GM12801 (cell line): ENCODE data around the gene DYNLRB1.

Experiments
- TF ChIP-seq, protein P1 (sequence below): IDR thresholded peaks from one replicate; pipeline ENCODE4 v1.5.1; 2011; ENCODE audit warnings: control low read depth; ENCODE audit not compliant: insufficient read length; ENCODE audit errors: extremely low read depth

DYNLRB1 gene

DNA sequence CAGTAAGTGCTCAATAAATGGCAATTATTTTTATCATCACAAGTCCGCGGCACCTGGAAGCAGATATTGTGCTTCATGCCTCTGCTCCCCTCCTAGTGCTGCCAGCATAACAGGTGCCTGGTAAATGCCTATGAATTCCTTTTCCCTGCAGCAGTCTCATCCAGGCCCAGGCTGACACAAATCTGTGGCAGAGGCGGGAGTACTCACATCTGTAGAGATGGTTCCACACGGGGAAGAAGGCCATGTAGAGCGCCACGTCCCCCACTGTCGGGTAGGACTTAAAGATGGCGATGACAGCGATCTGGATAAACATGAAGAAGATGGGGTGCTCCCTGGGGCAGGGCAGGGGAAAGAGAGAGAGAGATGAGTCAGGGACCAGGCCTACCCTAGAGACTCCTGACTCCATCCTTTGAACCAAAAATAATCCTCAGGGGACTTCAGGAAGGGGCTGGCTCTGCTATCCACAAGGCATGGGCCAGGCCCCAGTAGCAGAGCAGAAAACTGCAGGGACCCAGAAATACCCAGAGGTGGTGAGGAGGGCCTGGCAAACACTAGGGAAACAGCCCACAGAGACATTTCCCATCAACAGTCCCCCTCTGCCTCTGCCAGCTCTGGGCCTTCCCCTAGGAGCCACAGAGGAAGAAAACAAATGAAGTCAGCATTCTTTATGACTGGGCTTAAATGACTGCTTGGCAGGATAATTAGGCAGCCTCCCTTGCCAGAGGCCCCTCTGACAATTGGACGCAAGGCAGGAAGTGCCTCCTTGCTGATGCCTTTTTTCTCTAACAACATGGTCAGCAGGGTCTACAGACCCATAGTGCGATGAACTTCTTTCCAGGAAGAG, 65.3 kb downstream of the DYNLRB1 start:
- TF ChIP-seq, protein P1, sequence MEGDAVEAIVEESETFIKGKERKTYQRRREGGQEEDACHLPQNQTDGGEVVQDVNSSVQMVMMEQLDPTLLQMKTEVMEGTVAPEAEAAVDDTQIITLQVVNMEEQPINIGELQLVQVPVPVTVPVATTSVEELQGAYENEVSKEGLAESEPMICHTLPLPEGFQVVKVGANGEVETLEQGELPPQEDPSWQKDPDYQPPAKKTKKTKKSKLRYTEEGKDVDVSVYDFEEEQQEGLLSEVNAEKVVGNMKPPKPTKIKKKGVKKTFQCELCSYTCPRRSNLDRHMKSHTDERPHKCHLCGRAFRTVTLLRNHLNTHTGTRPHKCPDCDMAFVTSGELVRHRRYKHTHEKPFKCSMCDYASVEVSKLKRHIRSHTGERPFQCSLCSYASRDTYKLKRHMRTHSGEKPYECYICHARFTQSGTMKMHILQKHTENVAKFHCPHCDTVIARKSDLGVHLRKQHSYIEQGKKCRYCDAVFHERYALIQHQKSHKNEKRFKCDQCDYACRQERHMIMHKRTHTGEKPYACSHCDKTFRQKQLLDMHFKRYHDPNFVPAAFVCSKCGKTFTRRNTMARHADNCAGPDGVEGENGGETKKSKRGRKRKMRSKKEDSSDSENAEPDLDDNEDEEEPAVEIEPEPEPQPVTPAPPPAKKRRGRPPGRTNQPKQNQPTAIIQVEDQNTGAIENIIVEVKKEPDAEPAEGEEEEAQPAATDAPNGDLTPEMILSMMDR, result no peak

DNA sequence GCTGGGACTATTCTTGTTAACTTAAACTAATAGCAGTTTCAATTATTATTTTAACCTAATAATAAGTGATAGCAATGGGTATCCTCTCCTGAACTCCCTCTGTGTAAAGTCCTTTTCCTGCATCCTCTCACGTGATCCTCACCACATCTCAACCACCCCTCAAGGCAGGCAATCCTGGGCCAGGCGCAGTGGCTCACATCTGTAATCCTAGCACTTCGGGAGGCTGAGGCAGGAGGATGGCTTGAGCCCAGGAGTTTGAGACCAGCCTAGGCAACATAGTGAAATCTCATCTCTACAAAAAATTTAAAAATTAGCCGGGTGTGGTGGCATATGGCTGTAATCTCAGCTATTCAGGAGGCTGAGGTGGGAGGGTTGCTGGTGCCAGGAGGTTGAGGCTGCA, 66.0 kb downstream of the DYNLRB1 start:
- TF ChIP-seq, protein P1, result no peak

DNA sequence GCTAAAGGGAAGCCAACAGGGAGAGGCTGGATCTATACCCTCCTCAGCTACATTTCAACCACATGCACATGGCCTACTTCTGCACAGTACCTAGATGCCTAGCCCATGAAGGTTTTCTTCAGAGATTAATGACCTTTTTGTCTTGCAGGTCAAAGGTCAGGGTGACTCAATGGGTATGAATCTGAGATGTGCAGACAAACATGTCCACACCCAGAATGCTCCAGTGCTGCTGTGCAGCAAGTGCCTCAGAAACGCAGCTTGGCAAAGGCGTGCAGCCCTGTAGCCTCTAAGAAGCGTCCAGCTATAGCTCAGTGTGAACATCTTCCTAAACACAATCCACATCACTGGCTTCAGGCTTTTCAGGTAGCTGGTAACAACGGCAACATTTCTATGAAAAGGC, 66.7 kb downstream of the DYNLRB1 start:
- TF ChIP-seq, protein P1, result no peak

DNA sequence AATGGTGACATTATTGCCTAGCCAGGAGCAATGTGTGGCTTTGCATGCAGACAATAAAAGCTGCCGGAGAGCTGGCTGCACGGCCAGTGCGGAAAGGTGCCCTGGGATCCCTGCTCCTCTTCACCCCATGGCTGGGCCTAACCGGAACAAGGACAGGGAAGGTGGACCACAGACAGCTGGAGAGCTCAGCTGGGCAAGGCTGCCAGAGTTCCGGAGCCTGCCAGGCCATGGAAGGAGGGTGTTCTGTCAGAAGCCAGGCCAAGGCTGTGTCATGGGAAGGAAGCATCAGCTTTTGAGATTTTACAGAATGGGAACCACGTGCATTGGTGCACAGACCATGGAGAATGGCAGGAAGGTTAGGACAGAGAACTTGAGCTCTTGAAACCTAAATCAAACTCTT, 67.3 kb downstream of the DYNLRB1 start:
- TF ChIP-seq, protein P1, result no peak

DNA sequence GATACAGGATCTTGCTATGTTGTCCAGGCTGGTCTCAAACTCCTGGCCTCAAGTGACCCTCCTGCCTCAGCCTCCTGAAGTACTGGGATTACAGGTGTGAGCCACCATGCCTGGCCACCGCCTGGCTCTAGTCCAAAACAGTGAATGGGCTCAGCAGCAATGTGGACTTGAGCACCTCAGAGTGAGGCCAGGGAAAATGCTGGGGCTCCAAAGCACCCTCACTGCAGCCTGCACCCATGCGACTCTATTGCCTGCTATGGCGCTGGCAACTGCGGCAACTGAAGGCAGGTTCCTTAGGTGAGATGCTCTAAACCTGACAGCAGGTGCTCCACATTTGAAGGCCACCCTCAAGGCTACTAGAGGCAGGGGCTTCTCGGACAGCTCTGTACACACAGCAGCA, 68.8 kb downstream of the DYNLRB1 start:
- TF ChIP-seq, protein P1, result no peak

DNA sequence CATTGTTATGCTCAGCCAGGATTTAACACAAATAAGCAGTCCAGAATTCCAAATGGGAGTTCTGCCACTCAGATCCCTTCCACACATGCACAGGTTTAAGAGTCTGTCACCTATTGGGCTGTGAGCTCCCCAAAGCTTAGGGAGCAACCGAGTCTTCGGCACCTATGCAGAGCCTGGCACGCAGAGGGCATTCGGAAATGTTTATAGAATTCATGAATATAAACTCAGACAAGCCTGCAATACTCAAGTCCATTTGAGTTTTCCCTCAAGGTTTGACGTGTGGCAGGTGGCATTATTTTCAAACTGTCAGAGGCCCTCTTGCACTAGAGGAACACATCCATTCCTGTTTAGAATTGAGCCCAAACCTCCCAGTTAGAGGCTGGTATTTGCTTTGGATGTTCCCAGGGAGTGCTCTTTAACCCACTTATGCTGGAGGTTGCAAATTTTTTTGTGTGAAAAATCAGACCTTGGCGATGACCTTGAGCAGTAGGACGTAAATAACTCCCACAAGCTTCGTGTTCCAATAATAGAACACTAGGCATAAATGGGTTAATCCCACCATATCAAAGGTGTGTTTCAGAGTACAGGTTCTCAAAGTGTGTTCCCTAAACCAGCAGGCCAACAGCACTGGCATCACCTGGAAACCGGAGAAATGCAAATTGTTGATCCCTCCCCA, 70.4 kb downstream of the DYNLRB1 start:
- TF ChIP-seq, protein P1, result no peak
